ENCODE data around the gene RTEL1.
A peak's percentile ranks its signal among the peaks of the same experiment; 100 is the strongest.

RTEL1 gene, protein sequence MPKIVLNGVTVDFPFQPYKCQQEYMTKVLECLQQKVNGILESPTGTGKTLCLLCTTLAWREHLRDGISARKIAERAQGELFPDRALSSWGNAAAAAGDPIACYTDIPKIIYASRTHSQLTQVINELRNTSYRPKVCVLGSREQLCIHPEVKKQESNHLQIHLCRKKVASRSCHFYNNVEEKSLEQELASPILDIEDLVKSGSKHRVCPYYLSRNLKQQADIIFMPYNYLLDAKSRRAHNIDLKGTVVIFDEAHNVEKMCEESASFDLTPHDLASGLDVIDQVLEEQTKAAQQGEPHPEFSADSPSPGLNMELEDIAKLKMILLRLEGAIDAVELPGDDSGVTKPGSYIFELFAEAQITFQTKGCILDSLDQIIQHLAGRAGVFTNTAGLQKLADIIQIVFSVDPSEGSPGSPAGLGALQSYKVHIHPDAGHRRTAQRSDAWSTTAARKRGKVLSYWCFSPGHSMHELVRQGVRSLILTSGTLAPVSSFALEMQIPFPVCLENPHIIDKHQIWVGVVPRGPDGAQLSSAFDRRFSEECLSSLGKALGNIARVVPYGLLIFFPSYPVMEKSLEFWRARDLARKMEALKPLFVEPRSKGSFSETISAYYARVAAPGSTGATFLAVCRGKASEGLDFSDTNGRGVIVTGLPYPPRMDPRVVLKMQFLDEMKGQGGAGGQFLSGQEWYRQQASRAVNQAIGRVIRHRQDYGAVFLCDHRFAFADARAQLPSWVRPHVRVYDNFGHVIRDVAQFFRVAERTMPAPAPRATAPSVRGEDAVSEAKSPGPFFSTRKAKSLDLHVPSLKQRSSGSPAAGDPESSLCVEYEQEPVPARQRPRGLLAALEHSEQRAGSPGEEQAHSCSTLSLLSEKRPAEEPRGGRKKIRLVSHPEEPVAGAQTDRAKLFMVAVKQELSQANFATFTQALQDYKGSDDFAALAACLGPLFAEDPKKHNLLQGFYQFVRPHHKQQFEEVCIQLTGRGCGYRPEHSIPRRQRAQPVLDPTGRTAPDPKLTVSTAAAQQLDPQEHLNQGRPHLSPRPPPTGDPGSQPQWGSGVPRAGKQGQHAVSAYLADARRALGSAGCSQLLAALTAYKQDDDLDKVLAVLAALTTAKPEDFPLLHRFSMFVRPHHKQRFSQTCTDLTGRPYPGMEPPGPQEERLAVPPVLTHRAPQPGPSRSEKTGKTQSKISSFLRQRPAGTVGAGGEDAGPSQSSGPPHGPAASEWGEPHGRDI (N-terminal part only)

DNA sequence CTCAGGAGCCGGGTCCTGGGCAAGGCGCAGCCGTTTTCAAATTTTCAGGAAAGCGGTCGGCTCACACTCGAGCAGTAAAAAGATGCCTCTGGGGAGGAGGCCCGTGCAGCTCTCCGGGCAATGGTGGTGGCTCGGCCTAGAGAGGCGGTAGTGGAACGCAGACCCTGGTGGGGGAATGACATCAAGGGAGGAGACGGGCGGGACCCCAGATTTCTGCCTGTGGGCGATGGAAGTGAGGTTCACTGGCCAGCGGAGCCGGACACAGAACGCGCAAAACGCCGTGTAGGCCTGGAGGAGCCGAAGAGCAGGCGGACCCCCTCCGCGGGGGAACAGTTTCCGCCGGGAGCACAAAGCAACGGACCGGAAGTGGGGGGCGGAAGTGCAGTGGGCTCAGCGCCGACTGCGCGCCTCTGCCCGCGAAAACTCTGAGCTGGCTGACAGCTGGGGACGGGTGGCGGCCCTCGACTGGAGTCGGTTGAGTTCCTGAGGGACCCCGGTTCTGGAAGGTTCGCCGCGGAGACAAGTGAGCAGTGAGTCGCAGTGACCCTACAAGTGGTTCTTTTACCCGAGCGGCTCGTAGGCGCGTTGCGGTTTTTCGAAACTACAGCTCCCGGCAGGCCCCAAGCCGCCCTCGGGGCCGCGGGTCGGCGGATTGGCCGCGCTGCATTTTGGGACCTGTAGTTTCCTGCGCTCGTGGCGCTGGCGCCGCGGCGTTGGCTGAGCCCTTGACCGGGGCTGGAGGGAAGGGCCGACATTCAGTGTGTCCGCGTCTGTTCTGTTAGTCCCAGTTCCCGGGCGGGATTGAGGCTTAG, at the start of gene RTEL1:
RTEL1 (plus strand) TSS at position 376 of the 812 bp plus-strand sequence. CDS start 1,091 bp downstream, outside the sequence.
- TF ChIP-seq, protein P1, sequence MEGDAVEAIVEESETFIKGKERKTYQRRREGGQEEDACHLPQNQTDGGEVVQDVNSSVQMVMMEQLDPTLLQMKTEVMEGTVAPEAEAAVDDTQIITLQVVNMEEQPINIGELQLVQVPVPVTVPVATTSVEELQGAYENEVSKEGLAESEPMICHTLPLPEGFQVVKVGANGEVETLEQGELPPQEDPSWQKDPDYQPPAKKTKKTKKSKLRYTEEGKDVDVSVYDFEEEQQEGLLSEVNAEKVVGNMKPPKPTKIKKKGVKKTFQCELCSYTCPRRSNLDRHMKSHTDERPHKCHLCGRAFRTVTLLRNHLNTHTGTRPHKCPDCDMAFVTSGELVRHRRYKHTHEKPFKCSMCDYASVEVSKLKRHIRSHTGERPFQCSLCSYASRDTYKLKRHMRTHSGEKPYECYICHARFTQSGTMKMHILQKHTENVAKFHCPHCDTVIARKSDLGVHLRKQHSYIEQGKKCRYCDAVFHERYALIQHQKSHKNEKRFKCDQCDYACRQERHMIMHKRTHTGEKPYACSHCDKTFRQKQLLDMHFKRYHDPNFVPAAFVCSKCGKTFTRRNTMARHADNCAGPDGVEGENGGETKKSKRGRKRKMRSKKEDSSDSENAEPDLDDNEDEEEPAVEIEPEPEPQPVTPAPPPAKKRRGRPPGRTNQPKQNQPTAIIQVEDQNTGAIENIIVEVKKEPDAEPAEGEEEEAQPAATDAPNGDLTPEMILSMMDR (IDR thresholded peaks at IDR 0.05; ENCODE audit: low read depth, low read length, missing control alignments) = no peak
- in situ Hi-C loops (cut with HindIII; ENCODE audit: low pct_ligation_motif_present, low sequenced_read_pairs) = no loop called here
- Histone ChIP-seq H3K36me3 (replicated peaks) (peaks cover 9% of the 10 kb centered on the region), H3K27me3 (replicated peaks) (no peaks in the 10 kb centered on the region), H3K27ac (peak within 1 kb of the TSS; percentile 41), H3K4me3 (ENCODE audit: low read depth, low read length) (peak within 1 kb of the TSS; percentile 90)
- DNase-seq = peak; percentile 86

DNA sequence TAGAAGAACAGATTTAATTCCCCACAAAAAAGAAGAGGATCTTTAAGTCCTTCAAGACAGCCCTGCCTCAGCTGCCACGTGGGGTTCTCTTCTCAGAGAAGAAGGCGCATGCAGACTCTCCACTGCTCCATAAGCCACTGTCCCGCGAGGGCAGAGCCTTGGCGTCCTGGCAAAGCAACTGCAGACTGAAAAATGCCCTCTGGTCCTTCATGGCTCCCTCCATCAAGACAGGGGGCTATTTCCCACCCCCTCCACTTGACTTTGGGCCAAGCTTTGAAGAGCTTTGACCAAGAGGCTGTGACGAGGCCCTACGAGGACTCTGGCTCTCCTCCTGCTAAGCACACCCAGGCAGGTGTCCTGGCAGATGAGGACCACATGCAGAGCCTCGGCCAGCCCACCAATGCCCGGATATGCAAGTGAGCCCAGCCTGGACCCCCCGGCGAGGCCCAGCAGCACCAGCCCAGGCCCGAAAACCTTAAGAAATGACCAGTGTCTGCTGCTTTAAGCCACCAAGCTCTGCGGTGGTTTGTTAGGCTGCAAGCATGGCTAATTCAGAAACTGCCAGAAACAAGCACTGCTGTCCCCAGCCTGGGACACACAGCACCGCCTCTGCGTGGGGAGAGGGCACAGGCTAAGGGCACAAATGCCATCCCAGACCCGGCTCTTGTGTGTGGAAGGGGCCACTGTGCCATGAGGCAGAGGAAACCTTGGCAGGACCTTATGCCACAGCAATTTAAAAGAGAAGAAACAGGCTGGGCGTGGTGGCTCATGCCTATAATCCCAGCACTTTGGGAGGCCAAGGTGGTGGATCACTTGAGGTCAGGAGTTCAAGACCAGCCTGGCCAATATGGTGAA, 47.3 kb upstream of the RTEL1 start:
- no peak overlapping the region for H3K4me3 ChIP-seq (ENCODE audit: low read depth, low read length)
- no peak overlapping the region for H3K27ac ChIP-seq
- in situ Hi-C loops (cut with HindIII; ENCODE audit: low pct_ligation_motif_present, low sequenced_read_pairs) = no loop called here
- peaks cover 7% of the 10 kb centered on the region for H3K36me3 ChIP-seq (replicated peaks)
- no peak for DNase-seq
- TF ChIP-seq, protein P1 (IDR thresholded peaks at IDR 0.05; ENCODE audit: low read depth, low read length, missing control alignments) = no peak
- no peaks in the 10 kb centered on the region for H3K27me3 ChIP-seq (replicated peaks)

DNA sequence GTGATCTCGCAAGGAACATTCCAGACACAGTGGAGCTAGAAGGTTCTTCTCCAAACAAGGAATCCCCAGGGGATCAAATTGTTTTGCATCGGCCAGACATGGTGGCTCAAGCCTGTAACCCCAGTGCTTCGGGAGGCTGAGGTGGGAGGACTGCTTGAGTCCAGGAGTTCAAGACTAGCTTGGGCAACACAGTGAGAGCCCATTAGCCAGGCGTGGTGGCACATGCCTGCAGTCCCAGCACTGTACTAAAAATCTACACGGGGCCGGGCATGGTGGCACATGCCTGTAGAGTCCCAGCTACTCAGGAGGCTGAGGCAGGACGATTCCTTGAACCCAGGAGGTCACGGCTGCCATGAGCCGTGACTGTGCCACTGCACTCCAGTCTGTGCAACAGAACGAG, 46.5 kb upstream of the RTEL1 start:
- TF ChIP-seq, protein P1 (IDR thresholded peaks at IDR 0.05; ENCODE audit: low read depth, low read length, missing control alignments) = no peak
- DNase-seq = no peak
- H3K27me3 ChIP-seq (replicated peaks) = no peaks in the 10 kb centered on the region
- in situ Hi-C loops (cut with HindIII; ENCODE audit: low pct_ligation_motif_present, low sequenced_read_pairs) = no loop called here
- H3K36me3 ChIP-seq (replicated peaks) = peaks cover 13% of the 10 kb centered on the region
- no peak overlapping the region for H3K27ac ChIP-seq
- no peak overlapping the region for H3K4me3 ChIP-seq (ENCODE audit: low read depth, low read length)

DNA sequence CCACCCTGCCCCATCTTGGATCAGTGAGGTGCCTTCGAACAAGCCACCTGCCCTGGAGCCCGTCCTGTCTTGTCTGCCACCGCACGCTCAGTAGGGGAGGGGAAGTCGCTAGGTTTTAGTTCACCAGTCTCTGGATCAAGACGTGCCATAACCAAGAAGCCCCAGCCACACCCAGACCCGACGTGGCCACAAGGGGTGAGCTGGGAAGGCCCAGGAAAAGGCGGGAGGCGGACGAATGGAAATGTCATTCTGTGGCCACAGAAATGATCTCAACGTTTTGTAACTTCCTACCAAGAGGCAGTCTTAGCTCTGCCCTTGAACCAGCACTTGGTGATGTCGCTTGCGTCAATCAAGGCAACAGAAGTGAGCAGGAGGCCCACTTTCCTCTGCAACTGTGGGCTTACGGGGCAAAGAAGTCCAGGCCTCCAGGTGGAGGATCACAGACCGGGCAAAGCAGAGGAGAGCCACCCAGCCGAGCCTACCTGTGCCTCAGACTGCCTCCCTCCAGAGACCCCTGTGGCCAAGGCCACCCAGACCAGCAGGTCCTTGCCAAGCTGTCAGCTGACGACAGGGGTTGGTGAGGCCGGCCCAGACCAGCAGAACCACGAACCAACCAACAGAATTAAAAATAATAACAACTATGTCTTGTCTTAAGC, 45.7 kb upstream of the RTEL1 start:
- no peak for DNase-seq
- Histone ChIP-seq H3K4me3 (ENCODE audit: low read depth, low read length) (no peak overlapping the region), H3K27me3 (replicated peaks) (no peaks in the 10 kb centered on the region), H3K27ac (no peak overlapping the region), H3K36me3 (replicated peaks) (peaks cover 13% of the 10 kb centered on the region)
- in situ Hi-C loops (cut with HindIII; ENCODE audit: low pct_ligation_motif_present, low sequenced_read_pairs) = no loop called here
- TF ChIP-seq, protein P1 (IDR thresholded peaks at IDR 0.05; ENCODE audit: low read depth, low read length, missing control alignments) = no peak

Measured in brain microvascular endothelial cell (primary cell).